Astrocyte of the spinal cord (primary cell): ENCODE results near the gene PSMG4.

Source experiments
- DNase-seq: peaks from one replicate; pipeline ENCODE4 v3.0.0; 2011; ENCODE audit warnings: low read depth, low spot score
- H3K4me3 ChIP-seq: 2 replicates; pipeline ENCODE4 v1.5.1; 2011; ENCODE audit warnings: low read depth, mild to moderate bottlenecking, low read length, moderate library complexity
- in situ Hi-C: cut with HindIII; loops from 2 replicates; pipeline ENCODE4 v1.10.0; 2017; ENCODE audit warnings: low sequenced_read_pairs
- TF ChIP-seq, protein P1 (sequence below): IDR thresholded peaks from 2 replicates; pipeline ENCODE4 v1.5.1; 2012; ENCODE audit warnings: low read depth, mild to moderate bottlenecking, low read length, inconsistent platforms

The PSMG4 gene

DNA sequence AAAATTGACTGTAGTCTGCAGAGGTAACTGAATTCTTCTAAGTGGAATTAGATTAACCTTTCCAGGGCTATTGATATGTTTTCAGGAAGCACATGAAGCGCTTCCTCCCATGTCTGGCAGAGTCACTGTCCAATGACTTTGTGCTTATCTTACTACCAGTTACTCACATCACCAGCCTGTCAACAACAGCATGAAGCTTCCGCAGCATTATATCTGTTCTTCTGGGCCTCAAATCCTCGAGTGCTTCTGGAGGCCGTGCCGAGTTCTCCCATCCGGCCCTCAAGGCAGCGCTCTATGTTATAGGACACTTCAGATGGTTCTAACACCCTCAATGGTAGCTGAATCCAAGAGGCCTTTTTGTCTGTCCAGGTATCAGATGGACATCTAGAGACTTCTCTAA lies 33.2 kb downstream of the PSMG4 start:
- H3K4me3 ChIP-seq, result no peak overlapping the region
- DNase-seq, result no peak
- in situ Hi-C loops, result loop anchor here (25.0 kb wide), 1 partner anchor 420 kb away; no protein-coding TSS in a partner anchor
- TF ChIP-seq, protein P1, sequence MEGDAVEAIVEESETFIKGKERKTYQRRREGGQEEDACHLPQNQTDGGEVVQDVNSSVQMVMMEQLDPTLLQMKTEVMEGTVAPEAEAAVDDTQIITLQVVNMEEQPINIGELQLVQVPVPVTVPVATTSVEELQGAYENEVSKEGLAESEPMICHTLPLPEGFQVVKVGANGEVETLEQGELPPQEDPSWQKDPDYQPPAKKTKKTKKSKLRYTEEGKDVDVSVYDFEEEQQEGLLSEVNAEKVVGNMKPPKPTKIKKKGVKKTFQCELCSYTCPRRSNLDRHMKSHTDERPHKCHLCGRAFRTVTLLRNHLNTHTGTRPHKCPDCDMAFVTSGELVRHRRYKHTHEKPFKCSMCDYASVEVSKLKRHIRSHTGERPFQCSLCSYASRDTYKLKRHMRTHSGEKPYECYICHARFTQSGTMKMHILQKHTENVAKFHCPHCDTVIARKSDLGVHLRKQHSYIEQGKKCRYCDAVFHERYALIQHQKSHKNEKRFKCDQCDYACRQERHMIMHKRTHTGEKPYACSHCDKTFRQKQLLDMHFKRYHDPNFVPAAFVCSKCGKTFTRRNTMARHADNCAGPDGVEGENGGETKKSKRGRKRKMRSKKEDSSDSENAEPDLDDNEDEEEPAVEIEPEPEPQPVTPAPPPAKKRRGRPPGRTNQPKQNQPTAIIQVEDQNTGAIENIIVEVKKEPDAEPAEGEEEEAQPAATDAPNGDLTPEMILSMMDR, result no peak

DNA sequence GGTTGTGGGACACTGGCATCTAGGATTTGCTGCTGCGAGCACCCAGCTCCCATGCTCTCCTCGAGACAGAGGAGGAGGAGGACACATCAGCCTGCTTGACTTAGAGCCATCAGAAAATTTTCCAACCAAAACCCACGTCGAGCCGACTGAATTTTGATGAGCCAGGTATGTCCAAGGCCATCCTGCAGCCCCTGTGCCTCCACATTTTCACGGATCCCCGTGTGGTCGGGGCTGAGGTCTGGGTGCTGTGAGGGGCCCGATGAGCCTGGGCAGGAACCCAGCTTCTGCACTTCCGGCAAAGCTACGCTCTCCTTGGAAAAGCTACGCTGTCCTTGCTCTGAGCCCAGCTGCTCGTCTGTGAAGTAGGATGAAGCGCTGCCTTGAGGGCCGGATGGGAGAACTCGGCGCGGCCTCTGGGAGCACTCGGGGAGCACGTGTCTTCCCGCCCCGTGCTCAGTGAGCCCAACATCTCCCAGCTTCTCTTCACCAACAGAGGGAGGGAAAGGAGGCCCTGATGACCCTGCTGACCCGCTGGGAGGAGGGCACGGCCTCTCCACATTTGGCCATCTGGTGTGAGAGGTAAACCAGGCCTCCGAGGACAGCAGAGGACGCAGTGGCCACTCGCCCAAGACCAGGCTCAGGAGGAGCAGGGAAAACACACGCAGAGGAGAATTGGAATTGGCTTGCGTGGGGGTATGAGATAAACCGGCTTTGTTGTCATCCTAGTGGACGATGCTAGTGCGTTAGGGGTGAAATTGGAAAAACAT lies 33.9 kb downstream of the PSMG4 start:
- no peak overlapping the region for H3K4me3 ChIP-seq
- DNase-seq, result no peak
- TF ChIP-seq, protein P1, result no peak
- in situ Hi-C loops, result loop anchor here (25.0 kb wide), 1 partner anchor 420 kb away; no protein-coding TSS in a partner anchor

DNA sequence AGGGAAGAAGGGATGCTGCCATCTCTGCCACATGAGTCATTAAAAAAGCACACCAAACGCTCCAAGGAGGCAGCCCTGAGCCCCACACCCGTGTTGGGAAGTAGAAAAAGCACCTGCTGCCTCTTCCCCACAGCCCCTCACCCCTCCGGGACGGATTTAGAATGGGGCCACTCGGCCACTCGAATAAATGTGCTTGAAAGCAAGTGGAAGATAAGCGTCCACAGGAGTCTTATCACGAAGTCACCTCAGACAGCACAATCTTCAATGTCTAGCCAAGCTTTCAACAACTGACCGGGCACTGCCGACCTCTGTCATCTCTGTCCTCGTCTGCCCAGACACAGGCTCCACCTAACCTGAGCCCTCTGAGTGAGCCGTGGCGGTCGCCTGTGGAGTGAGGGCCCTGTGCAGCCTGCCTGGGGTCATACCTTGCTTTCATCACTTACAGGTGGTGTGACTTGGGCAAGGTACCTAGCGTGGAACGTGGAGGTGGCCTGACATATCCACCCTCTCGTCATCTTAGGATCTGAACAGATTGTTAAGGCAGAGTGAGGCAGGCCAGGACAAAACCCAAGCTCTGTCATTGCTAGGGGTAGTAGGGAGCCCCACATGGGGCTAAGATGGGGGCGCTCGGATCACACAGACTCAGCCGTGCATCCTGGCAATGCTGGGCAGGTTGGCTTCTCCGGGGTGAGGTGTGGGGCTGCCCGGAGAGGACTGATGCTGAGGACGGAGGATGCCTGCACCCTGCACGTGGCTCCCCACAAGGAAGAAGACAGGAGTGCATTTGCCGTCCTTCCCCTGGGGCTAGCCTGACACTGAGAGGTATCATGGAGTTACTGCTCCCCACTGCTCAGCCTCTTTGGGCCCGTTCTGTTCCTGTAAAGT lies 34.8 kb downstream of the PSMG4 start:
- H3K4me3 ChIP-seq, result no peak overlapping the region
- in situ Hi-C loops, result loop anchor here (25.0 kb wide), 1 partner anchor 419 kb away; no protein-coding TSS in a partner anchor
- TF ChIP-seq, protein P1, result no peak
- DNase-seq, result no peak

DNA sequence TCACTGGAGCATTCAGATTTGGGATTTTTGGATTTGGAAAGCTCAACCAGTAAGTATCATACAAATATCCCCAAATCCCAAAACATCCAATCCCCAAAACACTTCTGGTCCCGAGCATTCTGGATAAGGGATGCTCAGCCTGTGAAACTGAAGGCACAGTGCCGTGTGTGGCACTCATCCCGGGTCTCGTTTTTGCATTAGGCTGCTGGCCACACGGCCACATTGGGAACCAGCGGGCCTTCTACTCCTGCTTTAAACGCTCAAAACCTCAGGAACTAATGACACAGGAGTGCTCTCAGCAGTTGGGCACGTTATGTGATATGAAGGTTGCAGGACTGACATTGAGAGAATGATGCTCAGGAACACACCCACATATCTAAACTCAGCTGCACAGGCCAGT lies 35.6 kb downstream of the PSMG4 start:
- TF ChIP-seq, protein P1, result no peak
- in situ Hi-C loops, result loop anchor here (25.0 kb wide), 1 partner anchor 418 kb away; no protein-coding TSS in a partner anchor
- no peak for DNase-seq
- H3K4me3 ChIP-seq, result no peak overlapping the region

DNA sequence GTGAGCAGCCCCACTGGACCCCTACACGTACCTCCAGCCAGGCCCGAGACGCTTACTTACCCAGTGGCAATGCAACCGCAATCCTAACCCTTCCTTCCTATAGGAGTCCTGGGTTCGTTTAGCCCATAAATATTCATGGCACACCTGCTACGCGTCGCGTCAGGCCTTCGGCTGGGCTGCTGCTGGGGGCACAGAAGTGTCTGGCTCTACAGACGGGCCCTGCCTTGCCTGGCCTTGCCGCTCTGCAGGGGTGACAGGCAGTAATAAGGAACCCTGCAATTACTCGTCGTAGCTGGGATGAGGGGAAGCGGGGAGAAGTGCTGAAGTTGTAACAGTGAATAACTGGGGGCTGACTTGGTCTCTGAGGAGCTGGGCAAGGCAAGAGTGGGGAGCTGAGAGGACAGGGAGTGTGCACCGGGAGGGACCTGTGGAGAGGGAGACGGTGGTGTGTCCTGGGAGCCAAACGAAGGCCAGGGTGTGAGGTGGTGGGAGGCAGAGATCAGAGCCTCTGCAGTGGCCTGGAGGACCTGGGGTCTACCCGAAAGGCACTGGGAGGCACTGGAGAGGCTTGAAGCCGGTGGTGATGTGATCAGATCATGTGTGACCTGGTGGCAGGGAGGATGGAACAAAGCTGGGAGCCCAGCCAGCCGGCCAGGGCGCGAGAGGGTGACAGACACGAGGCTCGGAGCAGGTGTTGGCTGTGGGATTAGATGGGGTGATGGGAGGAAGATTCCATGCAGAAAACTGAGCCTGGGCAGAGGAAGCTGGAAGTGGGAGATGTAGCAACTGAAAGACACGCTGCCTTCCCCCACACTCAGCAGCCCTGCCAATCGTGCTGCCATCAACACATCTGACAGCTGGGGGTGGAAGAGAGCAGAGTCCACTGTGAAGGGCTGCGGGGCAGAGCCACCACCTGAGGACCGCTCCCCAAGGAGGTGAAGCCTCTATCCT lies 36.4 kb downstream of the PSMG4 start:
- in situ Hi-C loops, result loop anchor here (25.0 kb wide), 1 partner anchor 417 kb away; no protein-coding TSS in a partner anchor
- no peak overlapping the region for H3K4me3 ChIP-seq
- TF ChIP-seq, protein P1, result no peak
- no peak for DNase-seq
